Natural killer cell (primary cell): Measurements from ENCODE around the gene MYL5. TPM values are rescaled to one million over a fixed set of nuclear protein-coding genes. Genes with fewer than 3 reads are reported as not detected.
"Not testable (repeated sequence)": the region's sequence is repeated elsewhere in the genome, so short reads cannot be mapped to it uniquely, and the experiment has no call there.

ENCODE experiments used
- ATAC-seq, 3 donors: fragments of 150-1000 bp in 2 of 3; fragments of 200-7000 bp in 1 of 3; cut with Tn5 transposase; 1 replicate in 1 of 3; 2 replicates in 2 of 3; pipeline ENCODE4 v1.10.0; 2021; ENCODE audit warnings: mild to moderate bottlenecking in 2 of 3, moderate library complexity in 2 of 3
- DNase-seq, 2 donors: peaks; one replicate each; pipeline versions ENCODE4 v3.0.0 to v3.0.0-alpha.2; 2013 to 2021; ENCODE audit warnings: mixed read lengths in 1 of 2
- H3K27ac ChIP-seq: one replicate; pipeline ENCODE4 v1.5.1; 2013; ENCODE audit warnings: mild to moderate bottlenecking, low read length
- H3K27me3 ChIP-seq: one replicate; pipeline ENCODE4 v1.6.1; 2013; ENCODE audit warnings: low read length; ENCODE audit not compliant: control insufficient read depth, insufficient read depth
- H3K36me3 ChIP-seq: one replicate; pipeline ENCODE4 v1.6.1; 2013; ENCODE audit warnings: low read length; ENCODE audit not compliant: control insufficient read depth, insufficient read depth
- H3K4me1 ChIP-seq: one replicate; pipeline ENCODE4 v1.6.1; 2013; ENCODE audit warnings: low read length; ENCODE audit not compliant: control insufficient read depth, insufficient read depth
- H3K4me3 ChIP-seq: one replicate; pipeline ENCODE4 v1.5.1; 2013; ENCODE audit warnings: low read length
- H3K9me3 ChIP-seq: one replicate; pipeline ENCODE4 v1.6.1; 2013; ENCODE audit warnings: low read length; ENCODE audit not compliant: control insufficient read depth, insufficient read depth
- H3K27ac Mint-ChIP-seq, 2 donors: one replicate each; pipeline ENCODE4 v1.8.0; 2022; ENCODE audit warnings: mild to moderate bottlenecking in 2 of 2, mixed read lengths in 2 of 2, moderate library complexity in 1 of 2
- H3K27me3 Mint-ChIP-seq, 2 donors: one replicate each; pipeline ENCODE4 v1.8.0; 2022; ENCODE audit warnings: low read depth in 2 of 2, mixed read lengths in 2 of 2
- H3K36me3 Mint-ChIP-seq: one replicate; pipeline ENCODE4 v1.8.0; 2022; ENCODE audit warnings: mixed read lengths
- H3K4me1 Mint-ChIP-seq, 2 donors: one replicate each; pipeline ENCODE4 v1.8.0; 2022; ENCODE audit warnings: mixed read lengths in 2 of 2
- H3K4me3 Mint-ChIP-seq: one replicate; pipeline ENCODE4 v1.8.0; 2022; ENCODE audit warnings: mild to moderate bottlenecking, moderate library complexity, mixed read lengths
- H3K9me3 Mint-ChIP-seq, 2 donors: one replicate each; pipeline ENCODE4 v1.8.0; 2022; ENCODE audit warnings: mixed read lengths in 2 of 2
- WGBS: methylation state at CpG from one replicate; pipeline ENCODE4 v1.1.7; 2013; ENCODE audit warnings: missing lambda C conversion rate; ENCODE audit not compliant: insufficient coverage; 5-methylcytosine and 5-hydroxymethylcytosine counted together
- intact Hi-C: fragments of 100-400 bp; cut with micrococcal nuclease; formaldehyde crosslinking; loops from one replicate; pipeline ENCODE4 v1.14.2; 2022
- total RNA-seq, 4 donors: library from RNA; stranded (reverse); fragments of 120-200 nt in 1 of 4; gene quantifications; one replicate each; pipeline versions ENCODE4 v1.2.3 to v1.2.4, GENCODE V29; 2013 to 2022
- TF ChIP-seq, protein P1 (sequence below): fragments of 200-600 bp; IDR thresholded peaks from one replicate; pipeline ENCODE4 v1.8.0; 2022; ENCODE audit warnings: antibody characterized with exemption

Gene MYL5
- total RNA-seq, 3 donors from 2014 or later (not counting 1 experiment from before 2014, with no cell fraction given), result 23.4 to 39.5 (median 30.1) TPM

DNA sequence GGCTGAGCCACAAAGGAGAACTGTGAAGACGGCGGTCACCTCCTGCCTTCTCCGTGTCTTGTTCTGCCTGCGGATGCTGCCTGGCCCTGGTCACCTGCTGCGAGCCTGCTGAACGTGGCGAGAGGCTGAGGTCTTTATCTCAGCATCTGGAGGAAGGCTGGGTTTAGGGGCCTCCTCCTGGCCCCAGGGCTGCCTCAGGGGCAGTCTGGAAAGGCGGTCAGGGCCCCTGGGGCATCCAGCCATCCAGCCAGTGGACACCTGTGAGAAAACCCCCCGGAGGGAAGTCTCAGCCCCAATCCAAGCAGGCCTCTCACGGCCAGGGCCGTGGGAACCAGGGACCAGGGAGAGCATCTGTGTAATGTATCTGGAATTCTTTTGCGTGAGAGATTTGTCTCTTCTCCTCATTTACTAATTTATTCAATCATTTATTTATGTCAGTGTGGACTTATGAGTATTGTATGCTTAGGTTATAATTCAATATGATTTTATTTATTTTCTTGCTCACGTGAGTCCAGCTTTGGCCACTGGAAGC, 37.6 kb upstream of the MYL5 start:
- no peaks in the 10 kb centered on the region for H3K4me1 ChIP-seq
- H3K27me3 Mint-ChIP-seq, result peaks cover 3 to 9% of the 10 kb centered on the region in 2 donors
- H3K4me3 Mint-ChIP-seq, result no peak overlapping the region
- no peaks in the 10 kb centered on the region for H3K36me3 Mint-ChIP-seq
- no peaks in the 10 kb centered on the region for H3K4me1 Mint-ChIP-seq
- H3K27me3 ChIP-seq, result no peaks in the 10 kb centered on the region
- WGBS, result 81% methylated on average over 11 of the region's 13 CpGs
- no peak for DNase-seq
- no peak overlapping the region for H3K27ac Mint-ChIP-seq
- no peak overlapping the region for H3K4me3 ChIP-seq
- H3K9me3 ChIP-seq, result no peaks in the 10 kb centered on the region
- no peak overlapping the region for H3K27ac ChIP-seq
- intact Hi-C loops, result no loop called here
- TF ChIP-seq, protein P1, sequence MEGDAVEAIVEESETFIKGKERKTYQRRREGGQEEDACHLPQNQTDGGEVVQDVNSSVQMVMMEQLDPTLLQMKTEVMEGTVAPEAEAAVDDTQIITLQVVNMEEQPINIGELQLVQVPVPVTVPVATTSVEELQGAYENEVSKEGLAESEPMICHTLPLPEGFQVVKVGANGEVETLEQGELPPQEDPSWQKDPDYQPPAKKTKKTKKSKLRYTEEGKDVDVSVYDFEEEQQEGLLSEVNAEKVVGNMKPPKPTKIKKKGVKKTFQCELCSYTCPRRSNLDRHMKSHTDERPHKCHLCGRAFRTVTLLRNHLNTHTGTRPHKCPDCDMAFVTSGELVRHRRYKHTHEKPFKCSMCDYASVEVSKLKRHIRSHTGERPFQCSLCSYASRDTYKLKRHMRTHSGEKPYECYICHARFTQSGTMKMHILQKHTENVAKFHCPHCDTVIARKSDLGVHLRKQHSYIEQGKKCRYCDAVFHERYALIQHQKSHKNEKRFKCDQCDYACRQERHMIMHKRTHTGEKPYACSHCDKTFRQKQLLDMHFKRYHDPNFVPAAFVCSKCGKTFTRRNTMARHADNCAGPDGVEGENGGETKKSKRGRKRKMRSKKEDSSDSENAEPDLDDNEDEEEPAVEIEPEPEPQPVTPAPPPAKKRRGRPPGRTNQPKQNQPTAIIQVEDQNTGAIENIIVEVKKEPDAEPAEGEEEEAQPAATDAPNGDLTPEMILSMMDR, result no peak
- no peaks in the 10 kb centered on the region for H3K36me3 ChIP-seq
- H3K9me3 Mint-ChIP-seq, result no peaks in the 10 kb centered on the region
- no peak for ATAC-seq

DNA sequence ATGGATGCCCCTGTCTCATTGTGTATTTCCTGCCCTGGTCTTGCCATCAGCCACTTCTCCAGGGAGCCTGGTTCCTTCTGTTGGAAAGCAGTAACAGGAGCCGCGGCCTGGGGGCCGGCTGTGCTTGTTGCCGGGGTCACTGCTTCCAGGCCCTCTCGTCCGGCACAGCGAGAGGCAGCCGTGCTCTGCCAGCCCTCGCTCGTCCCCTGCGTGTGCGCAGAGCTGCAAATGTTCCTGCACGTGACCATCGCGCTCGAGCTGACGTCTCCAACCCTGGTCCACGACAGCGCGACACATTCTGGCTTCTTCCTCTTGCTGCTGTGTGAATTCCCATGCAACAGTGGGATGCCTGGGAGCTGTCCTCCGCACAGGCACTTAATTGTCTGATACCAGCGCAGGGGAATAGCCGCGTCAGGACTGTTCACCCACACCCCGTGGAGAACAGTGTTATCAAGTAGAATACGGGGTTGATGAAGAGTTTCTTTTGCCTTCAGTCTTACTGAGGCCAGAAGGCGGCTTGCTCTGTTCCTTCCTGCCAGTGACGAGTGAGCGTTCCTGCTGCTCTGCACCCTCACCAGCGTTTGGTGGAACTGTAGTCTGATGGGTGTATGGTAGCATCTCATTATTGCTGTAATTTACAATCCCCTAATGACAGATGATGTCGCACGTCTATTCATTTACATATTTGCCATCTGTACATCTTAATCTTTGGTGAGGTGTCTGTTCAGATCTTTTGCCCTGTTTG, 36.6 kb upstream of the MYL5 start:
- Histone ChIP-seq H3K27ac (no peak overlapping the region), H3K36me3 (no peaks in the 10 kb centered on the region), H3K9me3 (no peaks in the 10 kb centered on the region), H3K4me3 (no peak overlapping the region), H3K27me3 (no peaks in the 10 kb centered on the region), H3K4me1 (no peaks in the 10 kb centered on the region)
- H3K27ac Mint-ChIP-seq, result no peak overlapping the region
- no peaks in the 10 kb centered on the region for H3K9me3 Mint-ChIP-seq
- peaks cover 3 to 9% of the 10 kb centered on the region in 2 donors for H3K27me3 Mint-ChIP-seq
- TF ChIP-seq, protein P1, result no peak
- H3K36me3 Mint-ChIP-seq, result no peaks in the 10 kb centered on the region
- DNase-seq (no peak), ATAC-seq (no peak)
- no peaks in the 10 kb centered on the region for H3K4me1 Mint-ChIP-seq
- intact Hi-C loops, result no loop called here
- no peak overlapping the region for H3K4me3 Mint-ChIP-seq
- 76% methylated on average over 30 of the region's 32 CpGs for WGBS

DNA sequence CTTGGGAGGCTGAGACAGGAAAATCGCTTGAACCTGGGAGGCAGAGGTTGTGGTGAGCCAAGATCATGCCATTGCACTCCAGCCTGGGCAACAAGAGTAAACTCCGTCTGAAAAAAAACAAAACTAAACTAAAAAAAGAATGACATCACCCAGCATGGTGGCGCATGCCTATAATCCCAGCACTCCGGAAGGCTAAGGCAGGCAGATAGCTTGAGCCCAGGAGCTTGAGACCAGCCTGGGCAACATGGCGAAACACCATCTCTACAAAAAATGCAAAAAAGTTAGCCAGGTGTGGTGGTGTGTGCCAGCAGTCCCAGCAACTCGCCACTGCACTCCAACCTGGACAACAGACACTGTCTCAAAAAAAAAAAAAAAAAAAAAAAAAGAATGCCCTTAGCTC, 32.0 kb upstream of the MYL5 start:
- 88% methylated on average over 5 of the region's 6 CpGs for WGBS
- ATAC-seq, H3K9me3 Mint-ChIP-seq, intact Hi-C loops, H3K4me1 ChIP-seq, H3K27me3 ChIP-seq, H3K4me3 Mint-ChIP-seq, H3K36me3 Mint-ChIP-seq, H3K4me3 ChIP-seq, H3K9me3 ChIP-seq, H3K27ac Mint-ChIP-seq, DNase-seq, H3K27ac ChIP-seq, H3K36me3 ChIP-seq, H3K4me1 Mint-ChIP-seq: not testable (repeated sequence)
- H3K27me3 Mint-ChIP-seq, result peaks cover 12 to 26% of the 10 kb centered on the region in 2 donors

DNA sequence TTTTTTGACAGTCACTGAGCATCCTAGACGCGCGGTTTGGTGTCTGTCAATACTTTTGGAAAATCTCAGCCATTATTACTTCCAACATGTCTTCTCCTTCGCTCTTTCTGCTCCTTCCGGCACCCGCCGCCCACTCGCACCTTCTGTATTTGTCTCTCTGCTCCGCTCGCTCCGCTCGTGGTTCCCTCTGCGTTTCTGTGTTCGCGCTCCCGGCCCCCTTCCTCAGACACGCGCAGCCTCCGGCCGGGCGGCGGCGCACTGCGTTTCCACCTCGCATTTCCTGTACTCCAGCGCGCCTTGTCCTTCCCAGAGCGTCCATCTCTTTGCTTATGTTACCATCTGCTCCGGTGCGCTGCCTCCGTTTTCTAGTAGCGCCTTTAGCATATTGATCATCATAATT, 27.9 kb upstream of the MYL5 start:
- Mint-ChIP-seq H3K27me3 (peaks cover 9 to 17% of the 10 kb centered on the region in 2 donors), H3K9me3 (no peaks in the 10 kb centered on the region), H3K4me3 (no peak overlapping the region), H3K27ac (no peak overlapping the region), H3K4me1 (no peaks in the 10 kb centered on the region), H3K36me3 (no peaks in the 10 kb centered on the region)
- H3K27me3 ChIP-seq, result peaks cover 2% of the 10 kb centered on the region
- intact Hi-C loops, result no loop called here
- DNase-seq (peak in 1 of 2 donors; percentile 28), ATAC-seq (no peak)
- no peak overlapping the region for H3K4me3 ChIP-seq
- TF ChIP-seq, protein P1, result no peak
- H3K4me1 ChIP-seq, result no peaks in the 10 kb centered on the region
- no peak overlapping the region for H3K27ac ChIP-seq
- no peaks in the 10 kb centered on the region for H3K9me3 ChIP-seq
- no peaks in the 10 kb centered on the region for H3K36me3 ChIP-seq
- WGBS, result 81% methylated on average over 32 of the region's 32 CpGs
